ENCODE results near the gene ZYG11B. TPM values are rescaled to one million over a fixed set of nuclear protein-coding genes. Genes with fewer than 3 reads are reported as not detected.
"Not testable (repeated sequence)": the region's sequence is repeated elsewhere in the genome, so short reads cannot be mapped to it uniquely, and the experiment has no call there.

Gene ZYG11B
- total RNA-seq, 1 experiment from 2014 or later = 20.6 TPM

- Histone ChIP-seq H4K5ac (ENCODE audit: insufficient read length, low read depth, low read length) (no peak overlapping the region), H2AK5ac (ENCODE audit: insufficient read length, low read length) (no peak overlapping the region), H3T11ph (ENCODE audit: low read length) (no peak overlapping the region), H2BK15ac (ENCODE audit: low read depth, low read length) (no peak overlapping the region), H3K4me1 (ENCODE audit: insufficient read depth, low read length) (no peaks in the 10 kb centered on the region), H2BK5ac (ENCODE audit: insufficient read length, low read length) (no peak overlapping the region), H3K27me3 (ENCODE audit: insufficient read depth, low read length) (no peaks in the 10 kb centered on the region), H3K27ac (ENCODE audit: insufficient read length, low read depth, low read length) (no peak overlapping the region), H4K8ac (replicated peaks; ENCODE audit: insufficient read length, low read depth, low read length) (no peak overlapping the region), H3K79me2 (ENCODE audit: insufficient read depth, low read length) (no peaks in the 10 kb centered on the region), H3K14ac (ENCODE audit: insufficient read depth, low read length) (no peak overlapping the region), H2BK12ac (ENCODE audit: insufficient read length, low read depth, low read length) (no peak overlapping the region), H2AFZ (ENCODE audit: low read length) (no peak overlapping the region), H3K18ac (ENCODE audit: insufficient read length, low read depth, low read length) (no peak overlapping the region), H3K79me1 (ENCODE audit: insufficient read depth, low read depth, low read length, poor library complexity, severe bottlenecking) (no peaks in the 10 kb centered on the region), H2BK120ac (ENCODE audit: low read depth, low read length, poor library complexity, severe bottlenecking) (no peak overlapping the region), H3K23me2 (ENCODE audit: insufficient read length, low read depth, low read length, poor library complexity, severe bottlenecking) (no peaks in the 10 kb centered on the region), H3K4me2 (ENCODE audit: insufficient read depth, insufficient read length, low read length) (no peak overlapping the region), H4K91ac (ENCODE audit: insufficient read length, low read depth, low read length) (no peak overlapping the region), H2BK20ac (ENCODE audit: low read depth, low read length, poor library complexity, severe bottlenecking) (no peak overlapping the region), H4K20me1 (ENCODE audit: control insufficient read depth, insufficient read depth, insufficient read length) (no peaks in the 10 kb centered on the region), H3K56ac (ENCODE audit: insufficient read length, low read depth, low read length) (no peak overlapping the region), H3K4ac (ENCODE audit: low read depth, low read length) (no peak overlapping the region), H3K23ac (ENCODE audit: insufficient read length, low read depth, low read length) (no peak overlapping the region), H3K9me3 (ENCODE audit: control insufficient read depth, low read depth, low read length) (no peaks in the 10 kb centered on the region), H3K9ac (ENCODE audit: extremely low read depth, insufficient read length, low read length) (no peak overlapping the region)
- H3K27ac Mint-ChIP-seq = no peak overlapping the region
- no peaks in the 10 kb centered on the region for H3K9me3 Mint-ChIP-seq
- H3K4me3 Mint-ChIP-seq = no peak overlapping the region
- TF ChIP-seq, protein P1, sequence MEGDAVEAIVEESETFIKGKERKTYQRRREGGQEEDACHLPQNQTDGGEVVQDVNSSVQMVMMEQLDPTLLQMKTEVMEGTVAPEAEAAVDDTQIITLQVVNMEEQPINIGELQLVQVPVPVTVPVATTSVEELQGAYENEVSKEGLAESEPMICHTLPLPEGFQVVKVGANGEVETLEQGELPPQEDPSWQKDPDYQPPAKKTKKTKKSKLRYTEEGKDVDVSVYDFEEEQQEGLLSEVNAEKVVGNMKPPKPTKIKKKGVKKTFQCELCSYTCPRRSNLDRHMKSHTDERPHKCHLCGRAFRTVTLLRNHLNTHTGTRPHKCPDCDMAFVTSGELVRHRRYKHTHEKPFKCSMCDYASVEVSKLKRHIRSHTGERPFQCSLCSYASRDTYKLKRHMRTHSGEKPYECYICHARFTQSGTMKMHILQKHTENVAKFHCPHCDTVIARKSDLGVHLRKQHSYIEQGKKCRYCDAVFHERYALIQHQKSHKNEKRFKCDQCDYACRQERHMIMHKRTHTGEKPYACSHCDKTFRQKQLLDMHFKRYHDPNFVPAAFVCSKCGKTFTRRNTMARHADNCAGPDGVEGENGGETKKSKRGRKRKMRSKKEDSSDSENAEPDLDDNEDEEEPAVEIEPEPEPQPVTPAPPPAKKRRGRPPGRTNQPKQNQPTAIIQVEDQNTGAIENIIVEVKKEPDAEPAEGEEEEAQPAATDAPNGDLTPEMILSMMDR (conservative IDR thresholded peaks at IDR 0.05) = no peak
- H3K27me3 Mint-ChIP-seq (ENCODE audit: low read depth) = no peaks in the 10 kb centered on the region
- peaks cover 8 to 33% (median 25%) of the 10 kb centered on the region in 3 experiments; a peak in 6 of 7 replicates for H3K36me3 Mint-ChIP-seq (ENCODE audit: insufficient read depth in 1 of 3, low read depth in 3 of 3)
- DNase-seq = no peak
- WGBS (ENCODE audit: extremely low coverage, insufficient read length, low lambda C conversion rate) = no CpG with 5 or more reads among the region's 2 CpGs
- H3K4me1 Mint-ChIP-seq = no peaks in the 10 kb centered on the region
These were observed 88.2 kb downstream of the ZYG11B start for GRCh38 chr1:52814465-52814864.

GRCh38 chr1:52820830-52821229, 94.6 kb downstream of the ZYG11B start:
- not testable (repeated sequence) for H3K79me2 ChIP-seq (ENCODE audit: insufficient read depth, low read length); H3K4me1 ChIP-seq (ENCODE audit: insufficient read depth, low read length); H2BK15ac ChIP-seq (ENCODE audit: low read depth, low read length); H3T11ph ChIP-seq (ENCODE audit: low read length); H3K27me3 Mint-ChIP-seq (ENCODE audit: low read depth); H3K4me3 Mint-ChIP-seq; H3K27ac Mint-ChIP-seq; H2BK20ac ChIP-seq (ENCODE audit: low read depth, low read length, poor library complexity, severe bottlenecking); H3K23me2 ChIP-seq (ENCODE audit: insufficient read length, low read depth, low read length, poor library complexity, severe bottlenecking); H3K4me1 Mint-ChIP-seq; H4K91ac ChIP-seq (ENCODE audit: insufficient read length, low read depth, low read length); H3K79me1 ChIP-seq (ENCODE audit: insufficient read depth, low read depth, low read length, poor library complexity, severe bottlenecking); H3K14ac ChIP-seq (ENCODE audit: insufficient read depth, low read length); DNase-seq; H3K23ac ChIP-seq (ENCODE audit: insufficient read length, low read depth, low read length); H4K8ac ChIP-seq (replicated peaks; ENCODE audit: insufficient read length, low read depth, low read length); H2BK12ac ChIP-seq (ENCODE audit: insufficient read length, low read depth, low read length); H3K27me3 ChIP-seq (ENCODE audit: insufficient read depth, low read length); H3K9me3 ChIP-seq (ENCODE audit: control insufficient read depth, low read depth, low read length); H2BK120ac ChIP-seq (ENCODE audit: low read depth, low read length, poor library complexity, severe bottlenecking); H3K4ac ChIP-seq (ENCODE audit: low read depth, low read length); H3K18ac ChIP-seq (ENCODE audit: insufficient read length, low read depth, low read length); H3K56ac ChIP-seq (ENCODE audit: insufficient read length, low read depth, low read length); H4K5ac ChIP-seq (ENCODE audit: insufficient read length, low read depth, low read length); H2AFZ ChIP-seq (ENCODE audit: low read length); H2AK5ac ChIP-seq (ENCODE audit: insufficient read length, low read length); H3K9ac ChIP-seq (ENCODE audit: extremely low read depth, insufficient read length, low read length); H3K27ac ChIP-seq (ENCODE audit: insufficient read length, low read depth, low read length); H3K9me3 Mint-ChIP-seq; H4K20me1 ChIP-seq (ENCODE audit: control insufficient read depth, insufficient read depth, insufficient read length); H3K4me2 ChIP-seq (ENCODE audit: insufficient read depth, insufficient read length, low read length); H2BK5ac ChIP-seq (ENCODE audit: insufficient read length, low read length)
- no CpG with 5 or more reads among the region's 5 CpGs for WGBS (ENCODE audit: extremely low coverage, insufficient read length, low lambda C conversion rate)
- H3K36me3 Mint-ChIP-seq (ENCODE audit: insufficient read depth in 1 of 3, low read depth in 3 of 3) = peaks cover 7 to 22% (median 15%) of the 10 kb centered on the region in 3 experiments

Measured in H9 (cell line).